SK-N-SH (cell line): ENCODE measurements around the gene CDK1. TPM values are rescaled to one million over a fixed set of nuclear protein-coding genes. Genes with fewer than 3 reads are reported as not detected.
A peak's percentile ranks its signal among the peaks of the same experiment; 100 is the strongest.

Experiments used
- CTCF ChIA-PET: fragments of 300-600, 350-600 bp; formaldehyde crosslinking; extraction: SDS; loops from one replicate; lab custom pipeline; 2021; lab: Yijun Ruan, JAX
- POLR2A ChIA-PET: fragments of 350-600 bp; sonication (Branson Sonifier 250); formaldehyde crosslinking; extraction: SDS; loops from one replicate; lab custom pipeline; 2020; ENCODE audit warnings: antibody characterized with exemption, inconsistent platforms; lab: Yijun Ruan, JAX
- DNase-seq: peaks from one replicate; pipeline ENCODE4 v3.0.0; 2012
- H2AFZ ChIP-seq: fragments of 200-600 bp; sonication (generic); 2 replicates; pipeline ENCODE4 v1.8.1; 2016; ENCODE audit warnings: antibody characterized with exemption, mild to moderate bottlenecking, low read depth
- H3F3A ChIP-seq: fragments of 200-600 bp; sonication (generic); replicated peaks from 2 replicates; pipeline ENCODE3; 2016; ENCODE audit warnings: antibody characterized with exemption, mild to moderate bottlenecking; ENCODE audit not compliant: insufficient read depth
- H3K27ac ChIP-seq, 2 experiments: fragments of 200-500 bp in 1 of 2; fragments of 200-600 bp in 1 of 2; sonication (Bioruptor generic) in 1 of 2; sonication (generic), shearing (Covaris generic) in 1 of 2; 2 replicates each; pipeline versions ENCODE4 v1.5.1 to v1.6.1; 2014 to 2016; ENCODE audit warnings: low read depth in 2 of 2, inconsistent platforms in 1 of 2, low read length in 1 of 2, mild to moderate bottlenecking in 1 of 2, mixed read lengths in 1 of 2
- H3K27me3 ChIP-seq: fragments of 200-600 bp; sonication (generic), shearing (Covaris generic); 2 replicates; pipeline ENCODE4 v1.6.1; 2016; ENCODE audit warnings: mixed run types; ENCODE audit not compliant: insufficient read depth
- H3K36me3 ChIP-seq, 2 experiments: fragments of 200-500 bp in 1 of 2; fragments of 200-600 bp in 1 of 2; sonication (Bioruptor generic) in 1 of 2; sonication (generic) in 1 of 2; replicated peaks in 1 of 2; 2 replicates each; pipeline versions ENCODE3 to v1.5.1; 2014 to 2016; ENCODE audit warnings: low read length in 1 of 2, mild to moderate bottlenecking in 1 of 2; ENCODE audit not compliant: insufficient read depth in 2 of 2, control insufficient read depth in 1 of 2
- H3K4me1 ChIP-seq, 2 experiments: fragments of 200-500 bp in 1 of 2; fragments of 200-600 bp in 1 of 2; sonication (Bioruptor generic) in 1 of 2; sonication (generic), shearing (Covaris generic) in 1 of 2; 2 replicates each; pipeline versions ENCODE4 v1.5.1 to v1.6.1; 2014 to 2016; ENCODE audit warnings: low read depth in 1 of 2, low read length in 1 of 2, mixed run types in 1 of 2; ENCODE audit not compliant: insufficient read depth in 2 of 2, control insufficient read depth in 1 of 2
- H3K4me2 ChIP-seq: fragments of 200-600 bp; sonication (generic), shearing (Covaris generic); 2 replicates; pipeline ENCODE4 v1.6.1; 2017; ENCODE audit warnings: mixed run types
- H3K4me3 ChIP-seq, 2 experiments: fragments of 200-500 bp in 1 of 2; fragments of 200-600 bp in 1 of 2; sonication (Bioruptor generic) in 1 of 2; sonication (generic), shearing (Covaris generic) in 1 of 2; 2 replicates each; pipeline versions ENCODE4 v1.5.1 to v1.8.1; 2014 to 2016; ENCODE audit warnings: low read depth in 2 of 2, inconsistent platforms in 1 of 2, low read length in 1 of 2, mild to moderate bottlenecking in 1 of 2, mixed read lengths in 1 of 2, moderate library complexity in 1 of 2
- H3K79me2 ChIP-seq: fragments of 200-600 bp; sonication (generic); 2 replicates; pipeline ENCODE4 v1.8.1; 2017; ENCODE audit warnings: mild to moderate bottlenecking; ENCODE audit not compliant: insufficient read depth
- H3K9ac ChIP-seq: fragments of 200-600 bp; sonication (generic); 2 replicates; pipeline ENCODE4 v1.6.1; 2017; ENCODE audit warnings: mixed run types
- H3K9me2 ChIP-seq: fragments of 200-600 bp; sonication (generic); 2 replicates; pipeline ENCODE4 v1.6.1; 2017; ENCODE audit warnings: mixed run types
- H3K9me3 ChIP-seq: fragments of 200-600 bp; sonication (generic); 2 replicates; pipeline ENCODE4 v1.6.1; 2017; ENCODE audit warnings: mixed run types, mild to moderate bottlenecking, moderate library complexity
- H4K20me1 ChIP-seq: fragments of 200-600 bp; sonication (generic); 2 replicates; pipeline ENCODE4 v1.6.1; 2017; ENCODE audit warnings: mild to moderate bottlenecking, mixed run types; ENCODE audit not compliant: insufficient read depth
- CTCF ChIP-seq: fragments of 200-600 bp; sonication (generic); IDR thresholded peaks from 2 replicates; pipeline ENCODE4 v1.6.1; 2017; ENCODE audit warnings: antibody characterized with exemption, mild to moderate bottlenecking, moderate library complexity
- EP300 ChIP-seq, 2 experiments: IDR thresholded peaks; 2 replicates each; pipeline versions ENCODE4 v1.4.0 to v1.6.1; 2012; ENCODE audit warnings: borderline replicate concordance in 1 of 2, low read depth in 1 of 2, low read length in 1 of 2
- EZH2phosphoT487 ChIP-seq: fragments of 200-600 bp; sonication (generic); IDR thresholded peaks from 2 replicates; pipeline ENCODE4 v1.6.1; 2017; ENCODE audit warnings: low read depth, mixed run types, mild to moderate bottlenecking, antibody characterized with exemption, moderate library complexity, borderline replicate concordance
- FOSL2 ChIP-seq: IDR thresholded peaks from 2 replicates; pipeline ENCODE4 v1.4.0; 2012; ENCODE audit warnings: low read depth, mild to moderate bottlenecking, moderate library complexity, borderline replicate concordance
- FOXJ3 ChIP-seq: sonication (generic); formaldehyde crosslinking; IDR thresholded peaks from 2 replicates; pipeline ENCODE4 v1.5.1; 2020; ENCODE audit warnings: mild to moderate bottlenecking, missing genetic modification reagents
- FOXM1 ChIP-seq: IDR thresholded peaks from 2 replicates; pipeline ENCODE4 v1.4.0; 2012; ENCODE audit warnings: low read depth, mild to moderate bottlenecking
- GATA2 ChIP-seq: sonication (generic); formaldehyde crosslinking; IDR thresholded peaks from 2 replicates; pipeline ENCODE4 v1.5.0; 2020; ENCODE audit warnings: mild to moderate bottlenecking, missing genetic modification reagents
- JUND ChIP-seq: IDR thresholded peaks from 2 replicates; pipeline ENCODE4 v1.4.0; 2012
- MAX ChIP-seq: IDR thresholded peaks from 2 replicates; pipeline ENCODE4 v1.4.0; 2012; ENCODE audit warnings: low read depth
- NFIC ChIP-seq: IDR thresholded peaks from 2 replicates; pipeline ENCODE4 v1.4.0; 2012; ENCODE audit warnings: borderline replicate concordance
- NRF1 ChIP-seq: IDR thresholded peaks from 2 replicates; pipeline ENCODE4 v1.6.1; 2012; ENCODE audit warnings: low read depth, mild to moderate bottlenecking, low read length
- PBX3 ChIP-seq: IDR thresholded peaks from 2 replicates; pipeline ENCODE4; 2012
- POLR2AphosphoS5 ChIP-seq: IDR thresholded peaks from 2 replicates; pipeline ENCODE4 v1.6.1; 2012; ENCODE audit warnings: low read depth, low read length
- RCOR1 ChIP-seq: fragments of 150-350 bp; IDR thresholded peaks from 2 replicates; pipeline ENCODE4 v1.6.1; 2017; ENCODE audit warnings: antibody characterized with exemption, low read length
- RFX5 ChIP-seq: IDR thresholded peaks from 2 replicates; pipeline ENCODE4 v1.6.1; 2012; ENCODE audit warnings: mild to moderate bottlenecking, improper control_type of control experiment, low read length
- SMC3 ChIP-seq: IDR thresholded peaks from 2 replicates; pipeline ENCODE4 v1.6.1; 2012; ENCODE audit warnings: low read depth, low read length, improper control_type of control experiment
- TCF12 ChIP-seq: IDR thresholded peaks from 2 replicates; pipeline ENCODE4 v1.4.0; 2012
- USF2 ChIP-seq: fragments of 150-350 bp; IDR thresholded peaks from 2 replicates; pipeline ENCODE4 v1.6.1; 2017; ENCODE audit warnings: antibody characterized with exemption, low read length, low read depth, borderline replicate concordance
- ZBTB33 ChIP-seq: IDR thresholded peaks from 2 replicates; pipeline ENCODE4 v1.4.0; 2012; ENCODE audit warnings: low read depth, borderline replicate concordance
- WGBS: methylation state at CpG from one replicate; pipeline ENCODE4 v1.1.6; 2017; ENCODE audit warnings: low lambda C conversion rate; 5-methylcytosine and 5-hydroxymethylcytosine counted together
- polyA plus RNA-seq, 3 experiments: library from polyadenylated mRNA; depleted of rRNA; stranded (reverse); fragments of >200 nt; gene quantifications; 2 replicates each; pipeline ENCODE4 v1.2.3, GENCODE V29; 2012

The CDK1 gene
- polyA plus RNA-seq, 1 of the 3 experiments (the other 2 are of a cell fraction): 20.8 TPM

- Histone ChIP-seq H4K20me1 (no peaks in the 10 kb centered on the region), H2AFZ (no peak overlapping the region; the same call in 1 of the 2 replicates), H3K4me3 (no peak overlapping the region), H3K9me3 (no peaks in the 10 kb centered on the region), H3K36me3 (no peaks in the 10 kb centered on the region), H3F3A (peaks cover 6% of the 10 kb centered on the region), H3K4me1 (peaks cover 2 to 32% of the 10 kb centered on the region in 2 experiments), H3K9me2 (no peaks in the 10 kb centered on the region), H3K79me2 (no peaks in the 10 kb centered on the region), H3K27me3 (no peaks in the 10 kb centered on the region), H3K27ac (peak overlapping the region in 1 of 2 experiments; percentile 88; a peak in 3 of 4 replicates), H3K4me2 (0 out of 2 replicates have a peak overlapping the region, but pooled peaks have one; percentile 7), H3K9ac (peak overlapping the region; percentile 17; the same call in 1 of the 2 replicates)
- DNase-seq: no peak
- ChIA-PET CTCF (interaction anchor here (0.6 to 3.7 kb wide), 10 partner anchors 13 to 904 kb away, joined by 3 to 25 read pairs (median 5); partner anchors contain the start of gene RHOBTB1), POLR2A (interaction anchor here (1.1 kb wide), 1 partner anchor 126 kb away, joined by 3 read pairs; the partner anchor contains the start of gene RHOBTB1)
- peak; percentile 53; the same call in 1 of the 2 replicates for TF ChIP-seq TCF12
- peak; percentile 28; the same call in 1 of the 2 replicates for TF ChIP-seq PBX3
- TF ChIP-seq USF2: no peak
- WGBS: 49% methylated on average over 3 of the region's 3 CpGs
These were observed 40.0 kb downstream of the CDK1 start for GRCh38 chr10:60818134-60818770.

- no peaks in the 10 kb centered on the region for H3K36me3 ChIP-seq
- ChIA-PET CTCF (interaction anchor here (1.2 to 3.7 kb wide), 7 partner anchors 14 to 321 kb away, joined by 3 to 25 read pairs (median 6); partner anchors contain the start of gene RHOBTB1), POLR2A (interaction anchor here (1.1 kb wide), 1 partner anchor 125 kb away, joined by 3 read pairs; the partner anchor contains the start of gene RHOBTB1)
- H3F3A ChIP-seq: peaks cover 6% of the 10 kb centered on the region
- H3K9me2 ChIP-seq: no peaks in the 10 kb centered on the region
- peak overlapping the region in 1 of 2 experiments; percentile 88; a peak in 2 of 4 replicates for H3K27ac ChIP-seq
- H3K4me1 ChIP-seq: peaks cover 2 to 32% of the 10 kb centered on the region in 2 experiments
- no peak overlapping the region for H3K9ac ChIP-seq
- no peaks in the 10 kb centered on the region for H3K27me3 ChIP-seq
- H3K79me2 ChIP-seq: no peaks in the 10 kb centered on the region
- no peak overlapping the region for H3K4me2 ChIP-seq
- no peak overlapping the region for H3K4me3 ChIP-seq
- WGBS: 94% methylated on average over 6 of the region's 6 CpGs
- DNase-seq: no peak
- H4K20me1 ChIP-seq: no peaks in the 10 kb centered on the region
- H3K9me3 ChIP-seq: no peaks in the 10 kb centered on the region
- no peak overlapping the region for H2AFZ ChIP-seq
- TF ChIP-seq EZH2phosphoT487: no peak
- no peak for TF ChIP-seq JUND
- no peak for TF ChIP-seq MAX
- TF ChIP-seq NFIC: no peak
- TF ChIP-seq FOSL2: no peak
- no peak for TF ChIP-seq RFX5
- TF ChIP-seq FOXJ3 (CRISPR knock-in tag): no peak
- TF ChIP-seq EP300 (IDR thresholded peaks at IDR 0.05; ENCODE audit: borderline replicate concordance in 1 of 2, low read depth in 1 of 2, low read length in 1 of 2): no peak
- no peak for TF ChIP-seq CTCF
- no peak for TF ChIP-seq POLR2AphosphoS5
- TF ChIP-seq RCOR1: no peak
- no peak for TF ChIP-seq ZBTB33
- no peak for TF ChIP-seq SMC3
- no peak for TF ChIP-seq TCF12
- no peak for TF ChIP-seq USF2
- TF ChIP-seq FOXM1: no peak
- TF ChIP-seq NRF1: no peak
- no peak for TF ChIP-seq GATA2
These were observed 41.0 kb downstream of the CDK1 start for GRCh38 chr10:60819271-60819670.
